Testis (tissue), 2 donors: ENCODE measurements around the gene CEP162.

Experiments
- POLR2A ChIP-seq: fragments of 450-650 bp; IDR thresholded peaks from one replicate; pipeline ENCODE4 v1.6.1; 2017; ENCODE audit warnings: antibody characterized with exemption, mild to moderate bottlenecking, moderate library complexity
- TF ChIP-seq, protein P1 (sequence below), 3 experiments: fragments of 450-650 bp in 2 of 3; fragments of 200-600 bp in 1 of 3; sonication (generic) in 1 of 3; IDR thresholded peaks; one replicate each; pipeline ENCODE4 v1.5.1; 2016 to 2019; ENCODE audit warnings: antibody characterized with exemption in 3 of 3, mild to moderate bottlenecking in 2 of 3, moderate library complexity in 1 of 3

DNA sequence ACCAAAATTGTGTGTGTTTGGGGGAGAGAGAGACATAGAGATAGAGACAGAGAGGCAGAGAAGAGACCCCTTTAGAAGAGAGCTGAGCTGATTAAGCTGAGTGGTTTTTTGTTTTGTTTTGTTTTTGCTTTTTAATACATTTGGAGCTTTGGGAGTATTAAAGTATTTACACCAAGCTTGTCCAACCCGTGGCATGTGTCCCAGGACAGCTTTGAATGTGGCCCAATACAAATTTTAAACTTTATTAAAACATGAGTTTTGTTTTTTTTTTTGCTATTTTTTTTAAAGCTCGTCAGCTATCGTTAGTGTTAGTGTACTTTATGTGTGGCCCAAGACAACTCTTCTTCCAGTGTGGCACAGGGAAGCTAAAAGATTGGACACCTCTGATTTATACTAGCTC lies 137.9 kb downstream of the CEP162 start:
- TF ChIP-seq, protein P1, sequence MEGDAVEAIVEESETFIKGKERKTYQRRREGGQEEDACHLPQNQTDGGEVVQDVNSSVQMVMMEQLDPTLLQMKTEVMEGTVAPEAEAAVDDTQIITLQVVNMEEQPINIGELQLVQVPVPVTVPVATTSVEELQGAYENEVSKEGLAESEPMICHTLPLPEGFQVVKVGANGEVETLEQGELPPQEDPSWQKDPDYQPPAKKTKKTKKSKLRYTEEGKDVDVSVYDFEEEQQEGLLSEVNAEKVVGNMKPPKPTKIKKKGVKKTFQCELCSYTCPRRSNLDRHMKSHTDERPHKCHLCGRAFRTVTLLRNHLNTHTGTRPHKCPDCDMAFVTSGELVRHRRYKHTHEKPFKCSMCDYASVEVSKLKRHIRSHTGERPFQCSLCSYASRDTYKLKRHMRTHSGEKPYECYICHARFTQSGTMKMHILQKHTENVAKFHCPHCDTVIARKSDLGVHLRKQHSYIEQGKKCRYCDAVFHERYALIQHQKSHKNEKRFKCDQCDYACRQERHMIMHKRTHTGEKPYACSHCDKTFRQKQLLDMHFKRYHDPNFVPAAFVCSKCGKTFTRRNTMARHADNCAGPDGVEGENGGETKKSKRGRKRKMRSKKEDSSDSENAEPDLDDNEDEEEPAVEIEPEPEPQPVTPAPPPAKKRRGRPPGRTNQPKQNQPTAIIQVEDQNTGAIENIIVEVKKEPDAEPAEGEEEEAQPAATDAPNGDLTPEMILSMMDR (IDR thresholded peaks at IDR 0.05), result no peak
- no peak for TF ChIP-seq POLR2A
